Measurements from ENCODE around the gene PLEKHA7.

PLEKHA7 gene

DNA sequence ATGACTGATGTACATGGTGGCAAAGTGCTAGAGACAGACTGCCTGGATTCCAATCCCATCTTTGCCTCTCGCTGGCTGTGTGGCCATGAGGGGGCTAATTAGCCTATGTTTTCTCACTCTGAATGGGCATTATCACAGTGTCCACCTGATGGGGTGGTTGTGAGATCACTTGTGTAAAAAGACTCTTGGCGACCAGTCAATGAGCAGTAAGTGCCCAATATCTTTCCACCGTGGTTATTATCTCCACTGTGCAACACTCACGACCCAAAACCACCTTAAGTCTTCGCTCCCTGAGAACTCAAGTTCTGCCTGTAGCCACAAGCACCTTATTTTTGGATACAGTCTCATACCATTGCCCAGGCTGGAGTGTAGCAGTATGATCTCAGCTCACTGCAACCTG, 52.1 kb downstream of the PLEKHA7 start:
- Histone ChIP-seq H2BK12ac (ENCODE audit: low read length in 2 of 2) (no peak overlapping the region), H4K91ac (ENCODE audit: low read length) (no peak overlapping the region), H2BK120ac (ENCODE audit: low read depth, low read length) (no peak overlapping the region), H2AFZ (ENCODE audit: low read depth, low read length) (no peak overlapping the region), H4K8ac (ENCODE audit: low read length) (no peak overlapping the region), H3K79me1 (replicated peaks; ENCODE audit: low read length, poor library complexity, severe bottlenecking) (peaks cover 10% of the 10 kb centered on the region), H2BK5ac (ENCODE audit: low read depth, low read length, poor library complexity, severe bottlenecking) (no peak overlapping the region), H3K23ac (ENCODE audit: low read length in 2 of 2) (no peak overlapping the region), H3K9me3 (ENCODE audit: control insufficient read depth, low read length) (no peaks in the 10 kb centered on the region), H2AK5ac (ENCODE audit: low read length, severe bottlenecking) (no peak overlapping the region), H3K36me3 (ENCODE audit: control insufficient read depth in 1 of 2, insufficient read depth in 2 of 2, low read depth in 1 of 2, low read length in 2 of 2) (no peaks in the 10 kb centered on the region), H2BK15ac (ENCODE audit: low read depth, poor library complexity, severe bottlenecking) (no peak overlapping the region), H3K27me3 (ENCODE audit: control insufficient read depth in 1 of 2, insufficient read depth in 1 of 2, low read length in 2 of 2) (peaks cover 0 to 3% of the 10 kb centered on the region in 2 experiments), H3K4me3 (ENCODE audit: insufficient read depth in 1 of 2, low read depth in 1 of 2, low read length in 2 of 2) (no peak overlapping the region), H3K4me2 (ENCODE audit: low read length, poor library complexity, severe bottlenecking) (no peak overlapping the region), H3K9ac (ENCODE audit: low read length) (no peak overlapping the region), H3K27ac (ENCODE audit: low read length, poor library complexity, severe bottlenecking) (no peak overlapping the region), H3K18ac (ENCODE audit: low read depth in 1 of 2, low read length in 2 of 2) (no peak overlapping the region), H3K4ac (ENCODE audit: low read depth in 1 of 2, low read length in 2 of 2) (no peak overlapping the region), H3K14ac (ENCODE audit: low read length in 2 of 2) (no peak overlapping the region), H3K4me1 (ENCODE audit: control insufficient read depth, insufficient read depth, low read depth, low read length) (peaks cover 15% of the 10 kb centered on the region)
- DNase-seq: no peak
- 91% methylated on average over 5 of the region's 5 CpGs for WGBS

DNA sequence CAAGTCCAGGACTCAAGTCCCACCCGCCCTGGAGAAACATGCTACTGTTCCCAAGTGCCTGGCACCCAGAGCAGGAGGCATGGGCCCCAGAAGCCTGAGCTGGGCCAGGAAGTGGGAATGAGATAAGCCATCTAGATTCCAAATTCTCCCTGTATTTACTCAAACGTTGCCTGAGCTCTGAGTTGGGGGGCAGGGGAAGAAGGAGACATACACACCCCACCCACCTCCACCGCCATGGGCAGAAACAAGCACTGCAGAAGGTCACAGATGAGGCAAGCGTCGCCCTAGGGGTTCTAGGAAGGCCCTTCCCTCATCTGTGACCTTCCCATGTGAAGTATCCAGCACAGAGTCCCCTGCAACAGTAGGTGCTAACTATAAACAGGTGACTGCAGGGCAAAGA, 54.0 kb downstream of the PLEKHA7 start:
- Histone ChIP-seq H3K27ac (ENCODE audit: low read length, poor library complexity, severe bottlenecking) (no peak overlapping the region), H3K4me2 (ENCODE audit: low read length, poor library complexity, severe bottlenecking) (no peak overlapping the region), H3K14ac (ENCODE audit: low read length in 2 of 2) (no peak overlapping the region), H3K27me3 (ENCODE audit: control insufficient read depth in 1 of 2, insufficient read depth in 1 of 2, low read length in 2 of 2) (peaks cover 0 to 3% of the 10 kb centered on the region in 2 experiments), H3K4me3 (ENCODE audit: insufficient read depth in 1 of 2, low read depth in 1 of 2, low read length in 2 of 2) (no peak overlapping the region), H3K36me3 (ENCODE audit: control insufficient read depth in 1 of 2, insufficient read depth in 2 of 2, low read depth in 1 of 2, low read length in 2 of 2) (no peaks in the 10 kb centered on the region), H3K9ac (ENCODE audit: low read length) (no peak overlapping the region), H3K18ac (ENCODE audit: low read depth in 1 of 2, low read length in 2 of 2) (no peak overlapping the region), H2AK5ac (ENCODE audit: low read length, severe bottlenecking) (no peak overlapping the region), H3K4me1 (ENCODE audit: control insufficient read depth, insufficient read depth, low read depth, low read length) (peaks cover 7% of the 10 kb centered on the region), H2BK15ac (ENCODE audit: low read depth, poor library complexity, severe bottlenecking) (no peak overlapping the region), H2BK120ac (ENCODE audit: low read depth, low read length) (no peak overlapping the region), H3K4ac (ENCODE audit: low read depth in 1 of 2, low read length in 2 of 2) (no peak overlapping the region), H4K8ac (ENCODE audit: low read length) (no peak overlapping the region), H2BK12ac (ENCODE audit: low read length in 2 of 2) (no peak overlapping the region), H4K91ac (ENCODE audit: low read length) (no peak overlapping the region), H3K79me1 (replicated peaks; ENCODE audit: low read length, poor library complexity, severe bottlenecking) (peaks cover 11% of the 10 kb centered on the region), H3K23ac (ENCODE audit: low read length in 2 of 2) (no peak overlapping the region), H3K9me3 (ENCODE audit: control insufficient read depth, low read length) (no peaks in the 10 kb centered on the region), H2BK5ac (ENCODE audit: low read depth, low read length, poor library complexity, severe bottlenecking) (no peak overlapping the region), H2AFZ (ENCODE audit: low read depth, low read length) (no peak overlapping the region)
- 25% methylated on average over 3 of the region's 5 CpGs for WGBS
- DNase-seq: no peak

DNA sequence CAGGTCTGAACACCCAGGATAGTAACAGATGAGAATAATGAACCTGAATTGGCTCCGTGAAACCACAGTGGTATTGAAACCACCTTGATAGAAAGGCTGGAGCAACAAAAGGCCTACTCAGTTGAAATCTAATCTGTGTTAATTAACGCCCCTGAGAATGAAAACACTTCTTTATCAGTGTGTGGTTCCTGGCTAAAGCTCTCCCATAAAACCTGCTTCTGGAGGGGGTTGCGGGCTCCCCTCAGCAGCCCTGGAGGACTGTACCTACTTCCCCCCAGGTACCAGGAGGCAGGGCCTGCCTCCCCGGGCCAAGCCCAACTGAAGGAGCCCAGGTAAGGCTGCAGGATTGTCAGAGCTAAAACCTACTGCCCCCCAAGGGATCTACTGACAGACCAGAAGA, 54.6 kb downstream of the PLEKHA7 start:
- Histone ChIP-seq H3K27me3 (ENCODE audit: control insufficient read depth in 1 of 2, insufficient read depth in 1 of 2, low read length in 2 of 2) (peaks cover 0 to 3% of the 10 kb centered on the region in 2 experiments), H2BK5ac (ENCODE audit: low read depth, low read length, poor library complexity, severe bottlenecking) (no peak overlapping the region), H3K4me1 (ENCODE audit: control insufficient read depth, insufficient read depth, low read depth, low read length) (peaks cover 7% of the 10 kb centered on the region), H2AK5ac (ENCODE audit: low read length, severe bottlenecking) (no peak overlapping the region), H2BK120ac (ENCODE audit: low read depth, low read length) (no peak overlapping the region), H3K23ac (ENCODE audit: low read length in 2 of 2) (no peak overlapping the region), H2BK12ac (ENCODE audit: low read length in 2 of 2) (no peak overlapping the region), H3K9ac (ENCODE audit: low read length) (no peak overlapping the region), H3K36me3 (ENCODE audit: control insufficient read depth in 1 of 2, insufficient read depth in 2 of 2, low read depth in 1 of 2, low read length in 2 of 2) (no peaks in the 10 kb centered on the region), H4K8ac (ENCODE audit: low read length) (no peak overlapping the region), H3K9me3 (ENCODE audit: control insufficient read depth, low read length) (no peaks in the 10 kb centered on the region), H3K18ac (ENCODE audit: low read depth in 1 of 2, low read length in 2 of 2) (no peak overlapping the region), H2AFZ (ENCODE audit: low read depth, low read length) (no peak overlapping the region), H3K4me3 (ENCODE audit: insufficient read depth in 1 of 2, low read depth in 1 of 2, low read length in 2 of 2) (no peak overlapping the region), H3K14ac (ENCODE audit: low read length in 2 of 2) (no peak overlapping the region), H3K4ac (ENCODE audit: low read depth in 1 of 2, low read length in 2 of 2) (no peak overlapping the region), H2BK15ac (ENCODE audit: low read depth, poor library complexity, severe bottlenecking) (no peak overlapping the region), H4K91ac (ENCODE audit: low read length) (no peak overlapping the region), H3K27ac (ENCODE audit: low read length, poor library complexity, severe bottlenecking) (no peak overlapping the region), H3K79me1 (replicated peaks; ENCODE audit: low read length, poor library complexity, severe bottlenecking) (peaks cover 11% of the 10 kb centered on the region), H3K4me2 (ENCODE audit: low read length, poor library complexity, severe bottlenecking) (no peak overlapping the region)
- 73% methylated on average over 4 of the region's 4 CpGs for WGBS
- DNase-seq: no peak

DNA sequence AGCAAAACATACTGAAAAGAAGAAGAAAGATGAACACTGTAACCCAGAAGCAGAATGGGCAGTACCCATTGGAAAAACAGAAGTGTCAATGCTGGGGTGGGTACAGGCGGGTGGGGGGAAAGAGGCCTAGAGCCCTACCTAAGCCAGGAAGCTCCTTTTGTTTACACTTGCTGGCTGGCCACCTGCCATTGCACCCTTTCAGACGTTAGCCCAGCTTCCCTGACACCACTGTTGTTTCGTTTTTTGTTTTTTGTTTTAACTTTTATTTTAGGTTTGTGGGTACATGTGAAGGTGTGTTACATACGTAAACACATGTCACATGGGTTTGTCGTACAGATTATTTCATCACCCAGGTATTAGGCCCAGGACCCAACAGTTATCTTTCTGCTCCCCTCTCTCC, 55.4 kb downstream of the PLEKHA7 start:
- H2BK120ac ChIP-seq (ENCODE audit: low read depth, low read length): no peak overlapping the region
- no peak overlapping the region for H3K4me2 ChIP-seq (ENCODE audit: low read length, poor library complexity, severe bottlenecking)
- H3K27me3 ChIP-seq (ENCODE audit: control insufficient read depth in 1 of 2, insufficient read depth in 1 of 2, low read length in 2 of 2): peaks cover 0 to 3% of the 10 kb centered on the region in 2 experiments
- 89% methylated on average over 5 of the region's 5 CpGs for WGBS
- H2BK12ac ChIP-seq (ENCODE audit: low read length in 2 of 2): no peak overlapping the region
- no peak overlapping the region for H3K14ac ChIP-seq (ENCODE audit: low read length in 2 of 2)
- no peak overlapping the region for H3K23ac ChIP-seq (ENCODE audit: low read length in 2 of 2)
- no peak overlapping the region for H2BK15ac ChIP-seq (ENCODE audit: low read depth, poor library complexity, severe bottlenecking)
- peaks cover 7% of the 10 kb centered on the region for H3K4me1 ChIP-seq (ENCODE audit: control insufficient read depth, insufficient read depth, low read depth, low read length)
- H3K9ac ChIP-seq (ENCODE audit: low read length): no peak overlapping the region
- H3K18ac ChIP-seq (ENCODE audit: low read depth in 1 of 2, low read length in 2 of 2): no peak overlapping the region
- H4K91ac ChIP-seq (ENCODE audit: low read length): no peak overlapping the region
- no peak overlapping the region for H2BK5ac ChIP-seq (ENCODE audit: low read depth, low read length, poor library complexity, severe bottlenecking)
- H3K36me3 ChIP-seq (ENCODE audit: control insufficient read depth in 1 of 2, insufficient read depth in 2 of 2, low read depth in 1 of 2, low read length in 2 of 2): no peaks in the 10 kb centered on the region
- H3K4ac ChIP-seq (ENCODE audit: low read depth in 1 of 2, low read length in 2 of 2): no peak overlapping the region
- H3K9me3 ChIP-seq (ENCODE audit: control insufficient read depth, low read length): no peaks in the 10 kb centered on the region
- no peak for DNase-seq
- H2AK5ac ChIP-seq (ENCODE audit: low read length, severe bottlenecking): no peak overlapping the region
- H3K4me3 ChIP-seq (ENCODE audit: insufficient read depth in 1 of 2, low read depth in 1 of 2, low read length in 2 of 2): no peak overlapping the region
- H3K79me1 ChIP-seq (replicated peaks; ENCODE audit: low read length, poor library complexity, severe bottlenecking): peaks cover 9% of the 10 kb centered on the region
- H4K8ac ChIP-seq (ENCODE audit: low read length): no peak overlapping the region
- no peak overlapping the region for H3K27ac ChIP-seq (ENCODE audit: low read length, poor library complexity, severe bottlenecking)
- H2AFZ ChIP-seq (ENCODE audit: low read depth, low read length): no peak overlapping the region
